Liver (tissue), 9 donors: ENCODE data around the gene SEPHS1. TPM values are rescaled to one million over a fixed set of nuclear protein-coding genes. Genes with fewer than 3 reads are reported as not detected.
A peak's percentile ranks its signal among the peaks of the same experiment; 100 is the strongest.

Source experiments
- DNase-seq: peaks from one replicate; pipeline ENCODE4 v3.0.0-alpha.2; 2017; ENCODE audit warnings: low spot score
- H3K27ac ChIP-seq, 2 donors: one replicate each; pipeline ENCODE4 v1.7.0; 2013; ENCODE audit warnings: inconsistent platforms in 2 of 2, low read length in 2 of 2, control low read depth in 1 of 2, low read depth in 1 of 2, mild to moderate bottlenecking in 1 of 2
- H3K27me3 ChIP-seq, 4 donors: one replicate each; pipeline versions ENCODE4 v1.6.1 to v1.7.0; 2013; ENCODE audit warnings: low read length in 3 of 4, inconsistent platforms in 1 of 4, mild to moderate bottlenecking in 1 of 4, moderate library complexity in 1 of 4; ENCODE audit not compliant: control insufficient read depth in 4 of 4, insufficient read depth in 4 of 4
- H3K36me3 ChIP-seq, 4 donors: one replicate each; pipeline versions ENCODE4 v1.6.1 to v1.7.0; 2013; ENCODE audit warnings: low read length in 3 of 4, mild to moderate bottlenecking in 3 of 4, low read depth in 1 of 4, moderate library complexity in 1 of 4; ENCODE audit not compliant: control insufficient read depth in 4 of 4, insufficient read depth in 3 of 4
- H3K4me1 ChIP-seq, 4 donors: one replicate each; pipeline versions ENCODE4 v1.6.1 to v1.7.0; 2013; ENCODE audit warnings: low read length in 3 of 4, mild to moderate bottlenecking in 3 of 4, moderate library complexity in 1 of 4; ENCODE audit not compliant: control insufficient read depth in 4 of 4, insufficient read depth in 4 of 4
- H3K4me3 ChIP-seq, 3 donors: one replicate each; pipeline versions ENCODE4 v1.6.1 to v1.7.0; 2013; ENCODE audit warnings: low read length in 3 of 3, control low read depth in 1 of 3, low read depth in 1 of 3, mild to moderate bottlenecking in 1 of 3
- H3K9ac ChIP-seq, 2 donors: one replicate each; pipeline ENCODE4 v1.7.0; 2013; ENCODE audit warnings: low read length in 2 of 2, mild to moderate bottlenecking in 2 of 2, moderate library complexity in 2 of 2, control low read depth in 1 of 2, low read depth in 1 of 2
- H3K9me3 ChIP-seq, 4 donors: one replicate each; pipeline versions ENCODE4 v1.6.1 to v1.7.0; 2013; ENCODE audit warnings: low read length in 3 of 4; ENCODE audit not compliant: control insufficient read depth in 4 of 4
- ATF3 ChIP-seq: IDR thresholded peaks from 2 replicates; pipeline ENCODE4 v1.6.1; 2016; ENCODE audit warnings: antibody characterized with exemption
- CTCF ChIP-seq: fragments of 150-350 bp; IDR thresholded peaks from 2 replicates; pipeline ENCODE4 v1.5.1; 2017; ENCODE audit warnings: improper control_type of control experiment, low read depth, low read length; ENCODE audit not compliant: missing input control
- EGR1 ChIP-seq, 2 donors: IDR thresholded peaks; 2 replicates each; pipeline ENCODE4 v1.6.1; 2016 to 2018; ENCODE audit warnings: antibody characterized with exemption in 2 of 2, low read depth in 2 of 2
- FOXA1 ChIP-seq: IDR thresholded peaks from 2 replicates; pipeline ENCODE4 v1.6.1; 2016; ENCODE audit warnings: antibody characterized with exemption
- FOXA2 ChIP-seq: IDR thresholded peaks from 2 replicates; pipeline ENCODE4 v1.6.1; 2016; ENCODE audit warnings: antibody characterized with exemption
- HNF4A ChIP-seq, 2 donors: conservative IDR thresholded peaks; 2 replicates each; pipeline ENCODE4 v1.6.1; 2016; ENCODE audit warnings: antibody characterized with exemption in 2 of 2, mild to moderate bottlenecking in 2 of 2
- JUND ChIP-seq, 2 donors: IDR thresholded peaks; 2 replicates each; pipeline ENCODE4 v1.6.1; 2016; ENCODE audit warnings: antibody characterized with exemption in 2 of 2
- NR2F2 ChIP-seq: IDR thresholded peaks from 2 replicates; pipeline ENCODE4 v1.6.1; 2016; ENCODE audit warnings: antibody characterized with exemption
- RAD21 ChIP-seq, 2 donors: IDR thresholded peaks; 2 replicates each; pipeline ENCODE4 v1.6.1; 2016; ENCODE audit warnings: antibody characterized with exemption in 2 of 2, mild to moderate bottlenecking in 2 of 2
- REST ChIP-seq: IDR thresholded peaks from 2 replicates; pipeline ENCODE4 v1.6.1; 2016; ENCODE audit warnings: antibody characterized with exemption, mild to moderate bottlenecking
- RXRA ChIP-seq, 2 donors: IDR thresholded peaks; 2 replicates each; pipeline ENCODE4 v1.6.1; 2017 to 2018; ENCODE audit warnings: antibody characterized with exemption in 2 of 2, mild to moderate bottlenecking in 1 of 2
- SP1 ChIP-seq: IDR thresholded peaks from 2 replicates; pipeline ENCODE4 v1.6.1; 2018; ENCODE audit warnings: antibody characterized with exemption, mild to moderate bottlenecking
- TAF1 ChIP-seq: conservative IDR thresholded peaks from 2 replicates; pipeline ENCODE4 v1.6.1; 2016; ENCODE audit warnings: antibody characterized with exemption, mild to moderate bottlenecking
- YY1 ChIP-seq: IDR thresholded peaks from 2 replicates; pipeline ENCODE4 v1.6.1; 2016; ENCODE audit warnings: antibody characterized with exemption, mild to moderate bottlenecking
- ZBTB33 ChIP-seq: IDR thresholded peaks from 2 replicates; pipeline ENCODE4 v1.6.1; 2016; ENCODE audit warnings: antibody characterized with exemption
- WGBS: extraction: QIAGEN DNeasy Blood & Tissue Kit; methylation state at CpG from one replicate; pipeline ENCODE4 v1.1.7; 2013; 5-methylcytosine and 5-hydroxymethylcytosine counted together
- polyA plus RNA-seq, 2 donors: library from polyadenylated mRNA; stranded (reverse) in 1 of 2; unstranded in 1 of 2; fragments of 200-250 nt in 1 of 2; fragments of >200 nt in 1 of 2; fragmentation: Nextera tagmentation in 1 of 2; extraction: Ambion mirVana in 1 of 2; gene quantifications; one replicate each; pipeline versions ENCODE4 v1.2.1 to v1.2.3, GENCODE V29; 2013 to 2015
- total RNA-seq, 2 donors: library from RNA; depleted of rRNA; stranded (reverse); fragments of >200 nt; gene quantifications; one replicate each; pipeline ENCODE4 v1.2.3, GENCODE V29; 2014
- donor health status: healthy.
- donor health status: healthy.
- donor health status: healthy.
- donor health status: healthy.
- donor health status: healthy.

SEPHS1 gene
- total and polyA plus RNA-seq, 4 donors = 10.4 to 39.3 (median 28.3) TPM

GRCh38 chr10:13347500-13348156 lies 465 bp downstream of the SEPHS1 start:
- Histone ChIP-seq H3K9me3 (no peaks in the 10 kb centered on the region), H3K9ac (peak overlapping the region in 1 of 2 donors; percentile 43), H3K36me3 (peaks cover 0 to 4% (median 0%) of the 10 kb centered on the region in 4 donors), H3K4me1 (peaks cover 3 to 32% (median 18%) of the 10 kb centered on the region in 4 donors), H3K4me3 (peak overlapping the region in 2 of 3 donors; percentile 44 to 93), H3K27ac (peak overlapping the region; percentile 88 to 89), H3K27me3 (no peaks in the 10 kb centered on the region)
- under 1% methylated on average over 106 of the region's 109 CpGs for WGBS
- DNase-seq = peak; percentile 77
- TF ChIP-seq RXRA (IDR thresholded peaks at IDR 0.05) (no peak), ATF3 (no peak), EGR1 (IDR thresholded peaks at IDR 0.05; ENCODE audit: low read depth in 2 of 2) (no peak), HNF4A (conservative IDR thresholded peaks at IDR 0.05) (no peak), TAF1 (no peak), JUND (IDR thresholded peaks at IDR 0.05) (no peak), SP1 (no peak), FOXA1 (no peak), ZBTB33 (no peak)

GRCh38 chr10:13347043-13347499 lies 1.0 kb downstream of the SEPHS1 start:
- TF ChIP-seq TAF1 (no peak), FOXA2 (no peak), SP1 (no peak), REST (no peak), NR2F2 (no peak), FOXA1 (no peak), RAD21 (IDR thresholded peaks at IDR 0.05) (no peak), ATF3 (no peak), EGR1 (IDR thresholded peaks at IDR 0.05; ENCODE audit: low read depth in 2 of 2) (no peak), CTCF (no peak), ZBTB33 (no peak), RXRA (IDR thresholded peaks at IDR 0.05) (no peak), YY1 (no peak), JUND (IDR thresholded peaks at IDR 0.05) (no peak)
- under 1% methylated on average over 47 of the region's 47 CpGs for WGBS
- peak overlapping the region; percentile 88 for H3K27ac ChIP-seq
- H3K4me3 ChIP-seq = peak overlapping the region; percentile 44 to 93 (median 60)
- peaks cover 0 to 4% (median 0%) of the 10 kb centered on the region in 4 donors for H3K36me3 ChIP-seq
- H3K9ac ChIP-seq = peak overlapping the region; percentile 43 to 87
- H3K4me1 ChIP-seq = peaks cover 3 to 32% (median 18%) of the 10 kb centered on the region in 4 donors
- no peaks in the 10 kb centered on the region for H3K27me3 ChIP-seq
- H3K9me3 ChIP-seq = no peaks in the 10 kb centered on the region
- peak; percentile 49 for DNase-seq
